HG03039 (cell line): ENCODE results near the gene CDC42BPB.

Experiments used
- ATAC-seq: cut with Tn5 transposase; IDR thresholded peaks from one replicate; pipeline ENCODE4 v1.9.1; 2021; ENCODE audit warnings: mild to moderate bottlenecking, moderate library complexity; ENCODE audit not compliant: unreplicated experiment

The CDC42BPB gene

DNA sequence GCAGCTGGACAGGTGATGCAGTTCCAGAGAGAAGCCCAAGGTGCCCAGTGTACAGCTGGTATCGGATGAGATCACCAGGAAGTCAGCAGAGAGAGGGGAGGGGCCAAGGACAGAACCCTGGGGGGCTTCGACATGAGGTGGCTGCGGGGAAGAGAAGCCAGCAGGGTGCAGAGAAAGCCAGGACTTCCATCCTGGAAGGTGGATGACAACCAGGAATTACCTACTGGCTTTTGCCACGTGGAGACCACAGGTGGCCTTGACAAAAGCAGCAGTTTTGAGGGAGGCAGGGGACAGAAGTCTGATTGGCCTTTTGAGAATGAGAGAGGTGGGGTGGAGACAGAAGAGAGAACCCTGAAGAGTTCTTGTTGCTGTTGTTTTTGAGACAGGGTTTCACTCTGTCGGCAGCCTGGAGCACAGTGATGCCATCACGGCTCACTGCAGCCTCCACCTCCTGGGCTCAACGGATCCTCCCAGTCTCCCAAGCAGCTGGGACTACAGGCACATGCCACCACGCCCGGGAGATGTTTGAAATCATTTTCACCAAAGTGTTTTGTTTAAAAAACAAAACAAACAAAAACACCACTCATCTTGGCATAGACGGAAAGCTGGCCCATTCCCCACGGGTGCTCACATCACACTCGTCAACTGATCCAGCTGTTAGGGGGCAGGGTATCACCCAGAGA is 35.2 kb downstream of the CDC42BPB start:
- no peak for ATAC-seq

DNA sequence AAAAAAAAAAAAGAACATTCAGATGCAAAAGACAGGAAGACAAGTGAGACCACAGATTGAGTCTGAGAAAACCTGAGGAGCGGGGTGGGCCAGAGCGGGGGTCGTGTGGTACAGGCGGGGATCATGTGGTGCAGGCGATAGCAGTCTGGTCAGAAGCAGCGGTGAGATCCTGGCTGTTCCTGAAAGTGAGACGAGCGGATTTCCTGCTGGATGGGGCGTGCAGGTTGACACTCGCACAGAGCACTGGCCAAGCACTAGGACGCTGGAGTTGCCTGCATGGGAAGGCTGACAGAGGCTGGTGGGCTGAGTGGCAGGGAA is 35.7 kb downstream of the CDC42BPB start:
- ATAC-seq = no peak

DNA sequence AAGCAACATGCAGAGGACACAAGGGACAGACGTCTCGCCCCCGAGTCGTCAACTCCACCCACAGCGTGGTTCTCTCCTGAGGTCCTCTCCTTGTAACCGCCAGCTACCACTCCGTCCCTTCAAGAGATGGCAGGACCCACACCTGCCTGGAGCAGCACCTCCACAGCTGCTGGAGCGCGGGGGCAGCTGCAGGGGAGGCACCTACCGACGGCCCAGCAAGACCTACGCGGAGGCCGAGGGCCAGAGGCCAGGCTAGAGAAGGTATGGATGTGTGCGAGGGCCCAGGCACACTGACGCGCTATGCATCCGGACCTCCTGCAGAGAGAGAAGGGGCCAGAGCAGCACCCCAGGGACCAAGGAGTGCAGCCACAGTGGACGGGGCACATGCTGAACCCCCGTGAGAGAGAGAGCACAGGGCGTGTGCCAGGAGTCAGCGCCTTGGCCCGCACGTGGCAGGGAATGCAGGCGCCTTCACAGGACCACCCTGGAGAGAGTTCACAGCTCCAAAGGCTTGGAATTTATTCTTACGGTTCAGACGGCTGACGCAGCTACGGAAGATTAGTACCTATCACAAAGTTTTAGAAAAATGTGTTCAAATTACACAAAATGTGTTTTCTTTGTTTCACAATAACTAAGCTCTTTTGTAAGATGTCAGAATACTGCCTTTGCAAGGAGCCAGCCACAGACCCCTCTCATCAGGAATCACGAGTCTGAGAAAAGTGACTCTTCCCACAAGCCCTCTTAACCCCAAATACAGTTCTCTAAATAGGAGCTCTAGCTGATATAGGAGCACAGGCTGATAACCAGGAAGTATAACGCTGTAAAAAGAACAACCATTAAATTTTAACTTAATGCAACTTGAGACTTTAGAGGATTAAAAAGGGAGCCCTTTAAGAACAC is 36.8 kb downstream of the CDC42BPB start:
- no peak for ATAC-seq

DNA sequence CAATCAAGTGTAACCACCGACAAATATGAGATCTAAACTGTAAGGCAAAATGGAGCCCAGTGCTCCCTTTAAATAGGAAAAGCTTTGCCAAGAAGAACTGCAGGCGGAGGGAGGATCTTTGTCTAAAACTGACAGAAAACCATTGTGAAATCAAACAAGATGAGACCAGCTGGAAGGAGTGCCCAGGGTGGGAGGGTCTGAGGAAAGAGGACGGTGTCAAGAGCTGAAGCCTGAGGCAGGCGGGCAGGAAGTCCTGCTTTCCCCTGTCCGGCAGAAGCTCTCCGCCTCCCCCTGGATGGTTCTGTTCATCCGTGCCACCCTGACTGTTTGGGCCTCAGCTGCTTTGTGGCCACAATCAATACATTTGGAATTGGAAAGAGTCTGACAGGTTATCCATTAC is 37.5 kb downstream of the CDC42BPB start:
- no peak for ATAC-seq

DNA sequence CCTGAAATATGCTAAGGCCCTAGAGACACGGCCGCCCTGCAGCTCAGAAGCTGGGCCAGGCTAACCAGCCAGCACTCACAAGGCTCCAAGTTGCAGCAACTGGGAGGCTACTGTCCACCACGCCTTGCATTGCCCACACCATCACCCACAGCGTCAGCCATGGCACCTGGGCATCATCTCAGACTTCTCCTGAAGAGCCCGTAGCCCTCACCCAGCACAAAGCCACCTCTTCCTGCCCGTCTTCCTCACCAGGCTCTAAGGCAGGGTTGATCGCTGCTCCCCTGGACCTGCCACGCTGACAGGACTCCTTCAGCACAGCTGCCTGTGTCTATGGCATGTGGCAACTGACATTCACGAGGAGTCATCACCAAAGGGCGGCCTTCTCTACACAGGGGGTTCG is 38.1 kb downstream of the CDC42BPB start:
- ATAC-seq = no peak

DNA sequence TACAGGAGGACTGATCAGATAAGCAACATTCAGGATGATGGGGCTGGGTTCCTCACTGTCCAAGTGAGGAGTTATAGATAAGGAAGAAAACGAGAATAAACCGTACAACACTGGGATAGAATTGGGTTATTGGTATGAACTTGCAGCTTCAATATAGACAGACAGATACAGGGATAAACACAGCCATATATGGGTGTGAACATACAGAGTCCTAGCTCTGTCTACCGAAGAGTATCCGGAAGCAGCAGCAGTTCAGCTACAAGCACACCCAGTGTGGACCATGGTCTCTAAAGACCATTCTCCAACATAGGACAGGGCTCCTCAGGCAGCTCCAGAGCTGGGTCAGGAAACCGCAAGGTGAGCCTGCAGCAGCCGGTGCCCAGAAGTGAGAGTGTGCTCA is 40.8 kb downstream of the CDC42BPB start:
- no peak for ATAC-seq

DNA sequence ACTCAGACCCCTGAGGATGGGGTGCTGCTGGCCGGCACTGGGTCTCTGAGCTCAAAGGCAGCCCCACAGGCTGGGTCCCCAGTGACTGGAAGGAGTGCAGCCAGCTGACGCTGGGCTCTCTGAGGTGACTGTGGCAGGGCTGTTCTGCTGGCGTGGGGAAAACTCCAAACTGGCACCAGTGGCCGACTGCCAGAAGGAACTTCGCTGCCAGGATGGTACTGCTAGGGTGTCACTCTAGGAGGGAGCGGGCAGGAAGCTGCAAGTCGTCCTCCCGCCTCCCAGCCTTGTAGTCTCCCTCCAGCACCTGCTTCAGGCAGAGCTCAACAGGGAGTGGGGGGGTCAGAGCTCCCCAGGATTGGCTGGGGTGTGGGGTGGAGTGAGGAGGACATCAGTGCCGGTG is 41.3 kb downstream of the CDC42BPB start:
- no peak for ATAC-seq

DNA sequence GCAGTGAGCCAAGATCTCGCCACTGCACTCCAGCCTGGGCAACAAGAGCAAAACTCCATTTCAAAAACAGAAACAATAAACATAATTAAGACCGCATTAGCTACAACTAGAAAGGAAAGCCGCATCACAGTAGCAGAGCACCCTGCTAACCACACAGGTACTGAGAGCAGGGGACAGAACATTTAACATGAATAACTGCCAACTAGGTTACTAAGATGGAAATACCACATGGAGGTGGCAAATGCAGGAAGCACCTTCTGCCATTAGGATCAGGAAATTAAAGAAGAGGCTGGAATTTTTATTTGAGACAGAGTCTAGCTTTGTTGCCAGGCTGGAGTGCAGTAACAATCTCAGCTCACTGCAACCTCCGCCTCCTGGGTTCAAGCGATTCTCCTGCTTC is 41.9 kb downstream of the CDC42BPB start:
- ATAC-seq = no peak

DNA sequence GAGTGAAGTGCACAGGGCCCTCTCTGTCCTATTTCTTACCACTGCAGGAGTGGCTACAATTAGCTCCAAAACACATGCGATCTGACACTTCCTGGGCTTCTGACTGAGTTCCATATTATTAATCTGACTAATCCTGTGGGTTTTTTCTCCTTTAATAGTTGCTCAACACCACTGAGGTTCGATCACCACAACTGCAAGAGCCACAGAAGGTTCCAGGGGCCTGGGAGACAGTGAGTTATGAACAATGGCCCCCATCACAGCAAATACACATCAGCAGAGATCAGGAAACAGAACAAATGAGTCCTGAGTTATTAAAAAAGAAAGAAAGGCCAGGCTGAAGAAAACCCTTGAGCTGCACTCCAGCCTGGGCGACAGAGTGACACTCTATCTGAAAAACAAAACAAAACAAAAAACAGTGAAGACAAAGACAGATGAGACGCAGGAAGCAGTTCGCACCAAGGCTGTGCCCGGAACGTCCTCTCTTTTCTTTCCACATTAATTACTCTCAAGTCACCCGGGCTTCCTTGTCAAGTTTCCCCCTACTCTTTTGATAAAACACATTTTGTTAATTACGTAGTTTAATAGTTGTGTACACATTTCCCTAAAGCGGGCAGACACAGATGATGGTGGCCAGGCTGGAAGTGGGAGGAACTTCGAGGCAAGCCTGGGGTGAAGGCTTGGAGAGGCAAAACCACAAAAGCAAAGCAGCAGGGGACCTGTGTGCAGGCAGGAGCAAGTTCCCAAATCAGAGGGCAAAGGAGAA is 42.7 kb downstream of the CDC42BPB start:
- ATAC-seq = no peak

DNA sequence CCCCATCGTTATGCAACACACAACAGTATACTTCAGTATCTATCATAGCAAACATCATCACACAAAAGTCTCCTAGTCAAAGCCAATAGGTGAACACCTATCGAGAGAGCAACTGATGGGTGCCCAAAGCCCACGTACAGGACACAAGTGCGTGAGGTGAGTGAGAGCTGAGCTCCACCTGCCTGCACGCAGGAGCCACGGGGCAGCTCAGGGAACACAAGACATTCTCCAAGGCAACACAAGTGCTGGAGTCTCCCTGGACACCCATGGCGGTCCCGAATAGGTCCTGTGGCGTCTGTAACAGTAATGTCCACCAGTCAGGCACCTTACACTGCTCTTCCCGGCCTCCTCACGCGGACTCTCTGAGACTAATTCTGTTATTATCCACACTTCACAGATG is 44.3 kb downstream of the CDC42BPB start:
- no peak for ATAC-seq

DNA sequence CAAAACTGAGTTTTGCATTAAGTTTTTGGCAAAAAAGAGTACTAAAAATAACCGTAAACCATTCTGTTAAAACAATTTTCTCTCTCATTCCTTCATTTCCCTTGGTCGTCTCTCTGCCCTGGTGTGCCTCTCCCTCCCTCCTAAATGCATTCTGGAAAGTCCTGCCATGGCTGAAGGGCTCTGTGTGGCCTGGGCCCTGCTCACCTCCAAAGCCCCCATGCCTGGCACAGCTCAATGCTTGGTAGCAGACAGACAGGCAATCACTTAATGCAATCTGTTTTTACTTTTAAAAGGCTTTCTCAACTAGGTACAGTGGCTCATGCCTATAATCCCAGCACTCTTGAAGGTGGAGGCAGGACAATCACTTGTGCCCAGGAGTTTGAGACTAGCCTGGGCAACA is 47.8 kb downstream of the CDC42BPB start:
- ATAC-seq = no peak

DNA sequence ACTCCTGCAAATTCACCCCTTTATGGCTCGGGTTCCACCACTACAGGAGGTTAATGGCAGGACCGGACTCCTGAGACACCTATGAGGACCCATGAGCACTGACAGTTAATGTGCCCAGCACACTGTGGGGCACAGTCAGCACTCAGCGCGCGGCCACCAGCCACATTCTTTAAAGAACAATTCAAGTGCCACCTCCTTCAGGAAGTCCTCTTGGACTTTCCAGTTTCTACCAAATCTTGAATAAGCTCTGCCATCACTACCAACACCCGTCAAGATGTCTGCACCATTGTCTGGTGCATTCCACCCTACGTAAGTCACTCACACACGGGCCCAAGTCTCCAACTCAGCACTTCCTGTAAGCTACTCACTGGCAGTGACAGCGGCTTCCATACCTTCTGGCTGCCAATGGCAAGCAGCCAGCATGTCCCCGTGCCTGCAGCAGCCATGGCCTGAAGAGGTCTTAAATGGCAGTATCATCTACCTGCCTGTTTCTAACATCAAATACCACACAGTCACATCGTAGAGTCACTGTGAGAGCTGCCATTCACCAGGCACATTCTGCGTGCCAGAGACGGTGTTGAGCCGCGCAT is 48.5 kb downstream of the CDC42BPB start:
- ATAC-seq = no peak

DNA sequence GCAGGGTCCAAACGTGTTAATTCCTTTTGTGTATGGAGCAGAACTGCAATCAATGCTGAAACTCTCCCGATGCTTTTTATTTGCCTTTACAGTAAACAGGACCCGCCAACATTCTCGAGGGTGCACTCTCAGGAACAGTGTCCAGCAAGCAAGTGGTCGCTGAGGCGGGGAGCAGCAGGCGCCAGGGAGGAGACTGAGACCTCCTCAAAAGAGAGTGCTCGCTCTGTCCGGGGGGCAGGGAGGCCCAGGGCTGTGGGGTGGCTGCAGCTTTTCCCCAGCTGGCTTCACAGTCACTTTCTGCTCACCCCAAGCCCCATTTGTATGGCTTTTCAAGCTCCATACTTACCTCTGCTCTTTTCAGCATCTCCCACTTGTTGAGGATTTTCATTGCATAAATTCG is 49.2 kb downstream of the CDC42BPB start:
- ATAC-seq = no peak

DNA sequence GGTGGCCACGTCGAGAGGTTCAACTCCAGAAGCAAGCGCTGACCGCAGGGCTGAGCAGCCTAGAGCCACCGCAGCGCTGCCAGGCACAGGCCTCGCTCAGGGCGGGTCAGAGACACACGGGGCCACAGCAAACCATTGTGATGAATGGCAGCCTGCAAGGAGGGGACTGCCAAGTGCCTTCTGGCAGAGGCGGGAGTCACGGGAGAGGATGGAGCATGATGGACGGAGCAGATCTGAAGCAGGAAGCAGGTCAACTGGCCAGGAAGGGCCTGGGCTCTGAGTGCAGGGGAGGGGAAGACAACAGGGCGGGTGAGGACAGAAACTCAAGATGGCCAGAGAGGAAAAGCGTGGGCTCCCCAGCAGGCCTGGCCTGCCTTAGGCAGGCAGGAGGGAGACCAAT is 49.8 kb downstream of the CDC42BPB start:
- no peak for ATAC-seq

DNA sequence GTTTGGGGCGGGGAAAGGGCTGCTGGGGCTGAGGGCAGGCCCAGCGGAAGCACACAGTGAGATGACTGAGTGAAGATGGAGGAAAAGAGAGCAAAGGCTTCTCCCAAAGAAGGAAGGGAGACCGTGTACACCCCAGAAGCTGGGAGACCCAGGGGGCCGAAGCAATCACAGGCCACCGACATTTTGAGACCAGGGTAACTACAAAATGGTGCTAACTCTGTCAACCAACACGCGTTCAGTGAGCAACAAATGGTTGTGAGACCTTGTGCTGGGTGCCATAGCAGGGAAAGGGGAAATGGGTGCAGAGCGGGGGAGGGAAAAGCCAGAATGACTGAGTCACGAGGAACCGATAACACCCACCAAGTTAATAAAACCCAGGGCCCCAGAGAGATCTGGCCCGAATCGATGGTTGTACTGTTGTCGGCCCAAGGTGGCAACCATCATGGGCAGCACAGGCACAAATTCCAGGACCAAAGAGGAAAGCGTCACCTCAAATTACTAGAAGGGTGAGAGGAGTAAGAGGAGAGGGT is 50.3 kb downstream of the CDC42BPB start:
- no peak for ATAC-seq

DNA sequence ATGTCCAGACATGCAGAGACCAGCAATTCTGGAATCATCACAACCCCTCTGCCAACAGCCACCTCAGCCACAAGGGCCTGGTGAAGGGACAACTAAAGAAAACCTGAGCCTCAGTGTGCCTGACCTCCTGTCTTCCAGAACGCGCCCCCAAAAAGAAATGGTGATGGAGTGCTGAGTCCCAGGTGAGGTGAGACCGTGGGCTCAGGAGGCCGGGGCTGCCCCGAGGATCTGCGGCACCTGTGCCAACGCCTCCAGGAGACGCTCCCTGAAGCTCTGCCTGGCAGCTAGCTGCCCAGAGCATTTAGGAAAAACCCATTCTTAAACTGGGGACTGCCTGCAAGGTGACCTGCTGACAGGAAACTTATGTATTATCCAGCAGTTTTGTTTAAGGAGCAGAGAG is 51.2 kb downstream of the CDC42BPB start:
- ATAC-seq = no peak

DNA sequence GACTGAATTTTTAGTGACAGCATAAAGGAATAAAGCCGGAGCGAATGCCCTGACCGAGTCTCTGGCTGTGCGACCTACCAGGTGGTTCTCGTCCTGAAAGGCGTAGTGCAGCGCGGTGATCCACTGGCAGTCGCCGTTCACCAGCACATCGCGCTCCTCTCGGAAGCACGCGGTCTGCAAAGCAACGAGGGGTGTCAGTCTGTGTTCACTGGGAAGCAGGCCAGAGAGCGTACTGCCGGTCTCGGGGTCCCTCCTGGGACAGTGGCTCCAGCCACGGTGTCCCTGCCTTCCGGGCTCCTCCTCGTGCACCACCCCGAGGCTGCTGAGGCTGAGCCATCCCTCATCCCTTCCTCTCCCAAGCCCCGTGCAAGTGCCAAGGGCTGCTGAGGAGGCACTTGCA is 53.5 kb downstream of the CDC42BPB start:
- ATAC-seq = no peak

DNA sequence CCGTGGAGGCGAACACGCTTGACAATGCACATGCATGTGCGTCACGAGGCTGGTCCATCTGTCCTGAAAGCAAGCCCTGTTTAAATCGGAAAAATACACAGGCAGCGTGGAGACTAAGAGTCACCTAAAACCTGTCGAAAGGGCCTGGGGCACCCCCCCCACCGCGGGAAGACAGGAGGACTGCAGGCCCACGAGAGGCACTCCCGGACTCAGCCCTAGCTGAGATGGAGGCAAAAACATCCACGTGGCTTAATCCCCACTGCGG is 54.1 kb downstream of the CDC42BPB start:
- ATAC-seq = no peak

DNA sequence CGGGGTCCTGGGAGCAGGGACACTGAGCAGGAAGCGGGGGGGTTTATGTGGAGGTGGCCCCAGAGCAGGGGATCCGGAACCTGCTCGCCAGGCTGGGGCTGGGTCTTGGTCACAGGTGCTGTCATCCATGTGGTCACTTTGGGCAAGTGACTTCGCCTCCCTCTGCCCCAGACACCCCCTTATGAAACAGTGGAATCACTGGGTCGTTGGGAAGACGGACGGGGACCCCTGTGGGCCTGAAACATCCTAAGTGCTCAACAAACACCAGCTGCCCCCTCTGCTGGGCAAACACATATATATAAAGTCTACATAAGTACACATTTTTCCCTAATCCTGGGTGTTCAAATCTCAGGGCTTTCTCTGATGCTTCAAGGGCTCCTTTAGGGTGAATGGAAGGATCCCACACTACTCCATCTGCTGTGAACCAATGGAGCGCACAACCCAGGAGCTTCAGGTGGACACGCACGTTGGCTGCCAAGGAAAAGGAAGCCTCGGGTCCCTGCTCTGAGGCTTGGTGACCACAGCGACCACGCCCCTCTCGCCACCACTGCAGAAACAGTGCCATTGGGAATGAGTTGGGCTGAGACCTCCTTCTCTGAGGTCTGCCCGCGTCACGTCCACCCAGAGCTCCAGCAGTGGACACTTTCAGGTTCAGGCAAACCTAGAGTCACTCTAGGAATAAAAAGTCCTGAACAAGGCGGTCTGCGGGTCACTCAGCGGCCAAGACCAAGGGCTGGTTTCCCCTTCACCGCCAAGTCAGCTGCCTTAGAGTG is 54.6 kb downstream of the CDC42BPB start:
- ATAC-seq = no peak

DNA sequence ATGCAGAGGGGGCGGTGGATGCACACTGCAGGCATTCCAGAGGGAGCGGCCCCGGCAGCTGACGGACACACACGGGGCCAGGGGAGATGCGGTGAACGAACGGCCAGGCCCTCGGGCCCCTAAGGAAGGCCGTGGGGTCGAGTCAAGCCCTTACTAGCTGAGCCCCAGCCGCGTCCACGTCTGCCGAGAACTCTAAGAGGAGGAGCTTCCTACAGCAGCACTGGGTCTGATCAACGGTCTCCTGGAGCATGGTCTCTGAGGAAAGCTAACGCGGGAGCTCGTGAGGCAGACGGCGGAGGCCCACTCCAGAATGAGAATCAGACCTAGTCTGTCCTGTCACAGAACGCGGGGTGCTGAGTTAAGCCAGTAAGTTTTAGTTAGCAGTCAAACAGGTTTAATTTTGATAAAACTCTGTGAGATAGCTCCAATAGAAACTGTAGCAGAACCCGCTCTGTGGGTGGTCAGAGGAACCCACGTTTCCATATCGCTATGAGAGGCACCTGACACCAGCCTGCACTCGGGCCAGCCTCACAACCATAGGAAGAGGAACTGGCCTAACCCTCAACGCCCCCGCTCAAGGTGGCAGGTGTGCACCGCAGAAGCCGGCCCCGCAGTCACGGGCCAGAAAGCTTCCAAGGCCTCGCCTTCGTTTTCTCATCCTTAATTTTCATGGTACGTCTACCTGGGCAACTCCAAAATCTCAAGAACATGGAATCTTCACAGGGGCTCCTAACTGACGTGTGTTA is 55.5 kb downstream of the CDC42BPB start:
- no peak for ATAC-seq
